B cell (primary cell): ENCODE data around the gene COL17A1.

Experiments used
- CTCF ChIP-seq: fragments of 200-600 bp; IDR thresholded peaks from one replicate; pipeline ENCODE4 v1.8.0; 2022; ENCODE audit warnings: antibody characterized with exemption, mild to moderate bottlenecking
- EZH2 ChIP-seq: IDR thresholded peaks from 2 replicates; pipeline ENCODE4 v1.6.1; 2012; ENCODE audit warnings: borderline replicate concordance, low read depth, mild to moderate bottlenecking, moderate library complexity, low read length; ENCODE audit not compliant: insufficient read depth, poor library complexity, severe bottlenecking

GRCh38 chr10:104101902-104102301, 16.2 kb upstream of the COL17A1 start:
- TF ChIP-seq CTCF = no peak
- TF ChIP-seq EZH2 = no peak
